Stromal cell of bone marrow (primary cell): ENCODE measurements around the gene CTNS.

Experiments used
- DNase-seq: peaks from one replicate; pipeline ENCODE4 v3.0.0-alpha.2; 2012; ENCODE audit warnings: low read depth

Gene CTNS

GRCh38 chr17:3626831-3627768, 9.5 kb upstream of the CTNS start:
- no peak for DNase-seq

GRCh38 chr17:3627769-3628167, 8.8 kb upstream of the CTNS start:
- DNase-seq: no peak

GRCh38 chr17:3630781-3631180, 5.8 kb upstream of the CTNS start:
- DNase-seq: no peak

GRCh38 chr17:3632287-3632686, 4.3 kb upstream of the CTNS start:
- no peak for DNase-seq

- DNase-seq: no peak
These were observed 946 bp upstream of the CTNS start for GRCh38 chr17:3635474-3636153.

GRCh38 chr17:3636908-3637373, 381 bp downstream of the CTNS start:
- DNase-seq: no peak

GRCh38 chr17:3639981-3640596, 3.5 kb downstream of the CTNS start:
- peak; percentile 73 for DNase-seq

- DNase-seq: no peak
These were observed 4.5 kb downstream of the CTNS start for GRCh38 chr17:3641014-3641413.

- DNase-seq: no peak
These were observed 5.3 kb downstream of the CTNS start for GRCh38 chr17:3641717-3642486.

DNA sequence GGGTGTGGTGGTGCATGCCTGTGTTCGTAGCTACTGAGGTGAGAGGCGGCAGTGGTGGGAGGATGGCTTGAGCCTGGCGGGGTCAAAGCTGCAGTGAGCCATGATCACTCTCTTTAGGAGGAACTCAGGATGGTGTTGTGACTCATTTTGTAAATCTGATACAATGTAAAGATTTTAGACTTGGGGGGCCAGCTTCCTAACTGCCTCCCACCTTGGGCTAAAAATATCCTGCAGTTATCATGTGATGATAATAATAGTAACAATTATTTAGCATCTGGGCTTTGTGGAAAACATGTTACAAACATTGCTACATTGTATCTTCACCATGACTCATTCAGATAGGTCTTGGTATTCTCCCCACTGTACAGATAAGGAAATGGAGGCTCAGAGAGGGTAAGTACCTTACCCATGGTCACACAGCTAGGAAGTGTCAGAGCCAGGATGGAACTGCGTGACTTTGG, 7.4 kb downstream of the CTNS start:
- DNase-seq: no peak

DNA sequence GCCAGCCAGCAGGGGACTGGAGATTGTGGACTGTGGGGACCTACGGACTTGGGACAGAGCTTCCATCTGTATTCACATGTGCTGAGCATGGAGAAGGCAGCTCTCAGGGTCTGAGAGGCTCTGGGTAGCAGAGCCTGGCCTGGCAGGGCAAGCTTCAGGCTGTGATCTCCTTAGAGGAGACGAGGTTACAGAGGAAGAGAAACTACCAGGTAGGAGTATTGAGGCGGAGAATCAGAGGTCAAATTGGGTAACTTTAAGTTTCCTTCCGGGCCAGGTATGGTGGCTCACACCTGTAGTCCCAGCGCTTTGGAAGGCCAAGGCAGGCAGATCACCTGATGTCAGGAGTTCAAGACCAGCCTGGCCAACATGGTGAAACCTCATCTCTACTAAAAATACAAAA, 8.8 kb downstream of the CTNS start:
- no peak for DNase-seq

DNA sequence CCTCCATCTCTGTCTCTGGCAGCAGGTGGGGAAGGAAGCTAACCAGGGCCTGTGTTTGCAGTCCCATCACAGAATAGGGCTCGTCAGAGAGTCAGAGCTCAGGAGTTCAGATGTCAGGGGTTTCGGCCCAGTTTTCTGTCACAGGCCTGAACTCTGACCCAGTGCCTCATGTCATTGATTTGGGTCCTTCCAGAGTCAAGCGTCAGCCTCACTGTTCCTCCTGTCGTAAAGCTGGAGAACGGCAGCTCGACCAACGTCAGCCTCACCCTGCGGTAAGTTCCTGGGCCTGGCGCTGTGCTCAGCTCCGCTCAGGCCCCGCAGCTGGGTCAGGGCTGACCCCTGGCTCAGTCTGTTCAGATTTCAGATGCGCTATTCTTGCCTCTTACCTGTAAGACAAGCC, 10.7 kb downstream of the CTNS start:
- no peak for DNase-seq

- no peak for DNase-seq
These were observed 11.4 kb downstream of the CTNS start for GRCh38 chr17:3647769-3648555.

GRCh38 chr17:3655766-3656165, 19.2 kb downstream of the CTNS start:
- DNase-seq: no peak

- DNase-seq: no peak
These were observed 19.8 kb downstream of the CTNS start for GRCh38 chr17:3656353-3656752.

DNA sequence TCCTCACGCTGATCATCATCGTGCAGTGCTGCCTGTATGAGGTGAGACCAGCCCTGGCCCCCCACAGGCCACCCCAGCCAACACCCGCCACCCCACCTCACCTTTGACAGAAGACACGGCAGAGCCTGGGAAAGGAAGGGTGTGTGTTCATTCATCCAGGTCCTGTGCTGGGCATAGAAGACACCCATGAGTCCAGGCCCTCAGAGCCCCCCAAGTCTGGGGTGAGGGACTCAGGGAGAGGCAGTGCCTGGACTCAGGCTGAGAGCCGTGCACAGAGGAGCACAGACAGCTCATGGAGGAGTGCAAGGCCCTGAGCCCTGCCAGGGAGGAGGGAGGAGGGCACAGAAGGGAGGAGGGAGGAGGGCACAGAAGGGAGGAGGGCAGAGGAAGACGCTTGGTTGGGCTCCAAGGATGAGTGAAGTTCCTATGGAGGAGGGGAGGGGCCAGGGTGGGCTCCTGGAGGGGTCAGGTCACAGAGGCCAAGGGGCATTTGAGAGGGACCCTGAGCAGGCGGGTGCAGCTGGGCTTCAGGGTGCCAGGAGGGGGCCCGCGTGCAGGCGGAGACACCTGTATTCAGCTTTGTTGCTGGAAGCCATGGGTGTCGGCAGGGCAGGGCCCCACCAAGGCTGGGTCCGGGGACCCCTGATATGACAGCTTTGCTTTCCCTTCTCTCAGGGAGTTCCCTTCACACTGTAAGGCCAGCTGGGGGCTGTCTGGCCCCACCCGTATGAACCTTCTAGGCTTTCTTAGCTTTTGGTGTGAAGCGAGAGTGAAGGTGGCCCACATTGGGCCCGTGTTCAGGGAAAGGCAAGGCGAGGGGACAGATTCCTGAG, 20.4 kb downstream of the CTNS start:
- DNase-seq: no peak

GRCh38 chr17:3657588-3657869, 21.0 kb downstream of the CTNS start:
- no peak for DNase-seq

DNA sequence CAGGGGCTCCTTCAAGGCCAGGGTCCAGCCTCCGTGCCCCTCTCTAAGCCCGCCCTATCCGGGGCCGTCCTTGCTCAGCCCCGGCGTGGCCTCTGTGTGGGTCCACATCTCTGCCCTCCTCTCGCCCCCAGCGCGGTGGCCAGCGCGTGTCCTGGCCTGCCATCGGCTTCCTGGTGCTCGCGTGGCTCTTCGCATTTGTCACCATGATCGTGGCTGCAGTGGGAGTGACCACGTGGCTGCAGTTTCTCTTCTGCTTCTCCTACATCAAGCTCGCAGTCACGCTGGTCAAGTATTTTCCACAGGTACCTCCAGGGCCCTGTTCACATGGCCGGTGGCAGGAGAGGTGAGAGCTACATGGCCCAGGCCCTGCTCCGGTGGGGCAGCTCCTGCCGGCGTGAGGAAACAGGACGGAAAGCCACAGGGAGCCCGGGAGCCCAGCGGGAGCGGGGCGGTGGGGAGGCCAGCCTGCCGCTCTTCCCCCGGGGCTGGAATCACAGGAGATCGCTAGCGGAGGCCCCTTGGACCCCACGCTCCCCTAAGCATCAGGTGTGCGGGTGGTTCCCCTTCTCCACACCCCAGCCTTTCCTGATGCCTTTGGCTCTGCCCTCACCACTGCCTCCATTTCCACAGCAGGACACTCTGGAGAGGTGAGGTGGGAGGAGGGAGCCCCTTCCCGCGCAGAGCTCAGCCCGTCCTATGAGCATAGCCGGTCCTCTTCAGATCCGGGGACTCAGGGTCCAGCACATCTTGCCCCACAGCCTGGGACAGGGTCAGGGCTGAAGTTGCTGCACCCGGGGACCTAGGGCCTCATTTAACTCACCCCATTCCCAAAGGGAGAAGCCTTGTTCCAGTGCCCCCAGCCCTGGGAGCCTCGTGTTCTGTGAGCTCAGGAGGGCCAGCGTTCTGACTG, 21.6 kb downstream of the CTNS start:
- DNase-seq: no peak

- DNase-seq: no peak
These were observed 22.4 kb downstream of the CTNS start for GRCh38 chr17:3658784-3659449.
